GM12878 (cell line): ENCODE measurements around the gene CFLAR. TPM values are rescaled to one million over a fixed set of nuclear protein-coding genes. Genes with fewer than 3 reads are reported as not detected.
A peak's percentile ranks its signal among the peaks of the same experiment; 100 is the strongest.

Experiments
- ASH2L ChIP-seq: fragments of 300-600, 200-600 bp; sonication (generic); IDR thresholded peaks from 2 replicates; pipeline ENCODE4 v1.6.1; 2017; ENCODE audit warnings: low read depth, mild to moderate bottlenecking, borderline replicate concordance
- ATF2 ChIP-seq: IDR thresholded peaks from 2 replicates; pipeline ENCODE4 v1.6.1; 2012; ENCODE audit warnings: low read length, inconsistent platforms
- BACH1 ChIP-seq: fragments of 450-650 bp; IDR thresholded peaks from 2 replicates; pipeline ENCODE4 v1.6.1; 2017; ENCODE audit warnings: mild to moderate bottlenecking, borderline replicate concordance
- BHLHE40 ChIP-seq, 2 experiments: fragments of 450-650 bp in 1 of 2; IDR thresholded peaks; 2 replicates each; pipeline ENCODE4 v1.6.1; 2011 to 2017; ENCODE audit warnings: low read depth in 2 of 2, borderline replicate concordance in 1 of 2, improper control_type of control experiment in 1 of 2, low read length in 1 of 2, mild to moderate bottlenecking in 1 of 2
- CREM ChIP-seq: IDR thresholded peaks from 2 replicates; pipeline ENCODE4 v1.6.1; 2014; ENCODE audit warnings: antibody characterized with exemption, low read depth
- DPF2 ChIP-seq: fragments of 450-650 bp; IDR thresholded peaks from 2 replicates; pipeline ENCODE4 v1.6.1; 2017; ENCODE audit warnings: mild to moderate bottlenecking
- FOXM1 ChIP-seq: IDR thresholded peaks from 2 replicates; pipeline ENCODE4 v1.6.1; 2012; ENCODE audit warnings: low read depth, mild to moderate bottlenecking, inconsistent platforms, low read length, moderate library complexity
- HCFC1 ChIP-seq: fragments of 150-350 bp; IDR thresholded peaks from 2 replicates; pipeline ENCODE4 v1.6.1; 2014; ENCODE audit warnings: low read length
- IKZF2 ChIP-seq, 2 experiments: fragments of 450-650 bp; IDR thresholded peaks; 2 replicates each; pipeline ENCODE4 v1.6.1; 2017; ENCODE audit warnings: mild to moderate bottlenecking in 2 of 2, moderate library complexity in 2 of 2
- MAX ChIP-seq: IDR thresholded peaks from 2 replicates; pipeline ENCODE4 v1.6.1; 2012; ENCODE audit warnings: low read depth, low read length, improper control_type of control experiment
- MXI1 ChIP-seq: fragments of 150-350 bp; IDR thresholded peaks from 2 replicates; pipeline ENCODE4 v1.6.1; 2011; ENCODE audit warnings: low read depth, mild to moderate bottlenecking, inconsistent platforms, low read length, improper control_type of control experiment
- MYC ChIP-seq: IDR thresholded peaks from 2 replicates; pipeline ENCODE4 v1.6.1; 2011; ENCODE audit warnings: mild to moderate bottlenecking, low read length, moderate library complexity, inconsistent platforms; ENCODE audit not compliant: insufficient read depth, insufficient replicate concordance, insufficient read length, severe bottlenecking
- REST ChIP-seq: IDR thresholded peaks from 2 replicates; pipeline ENCODE4 v1.6.1; 2012; ENCODE audit warnings: mild to moderate bottlenecking, low read depth, low read length
- SIX5 ChIP-seq: IDR thresholded peaks from 2 replicates; pipeline ENCODE4 v1.6.1; 2011; ENCODE audit warnings: mild to moderate bottlenecking, low read depth, low read length, moderate library complexity; ENCODE audit not compliant: severe bottlenecking
- SMAD5 ChIP-seq: IDR thresholded peaks from 2 replicates; pipeline ENCODE4 v1.6.1; 2016; ENCODE audit warnings: antibody characterized with exemption, low read depth
- SUPT20H ChIP-seq: IDR thresholded peaks from 2 replicates; pipeline ENCODE4 v1.6.1; 2011; ENCODE audit warnings: low read depth, mild to moderate bottlenecking, low read length, moderate library complexity, borderline replicate concordance; ENCODE audit not compliant: control insufficient read depth
- TARDBP ChIP-seq: IDR thresholded peaks from 2 replicates; pipeline ENCODE4 v1.6.1; 2016; ENCODE audit warnings: borderline replicate concordance
- TCF12 ChIP-seq: IDR thresholded peaks from 2 replicates; pipeline ENCODE4 v1.6.1; 2011; ENCODE audit warnings: low read depth, mild to moderate bottlenecking, low read length
- TCF7 ChIP-seq: IDR thresholded peaks from 2 replicates; pipeline ENCODE4 v1.6.1; 2014; ENCODE audit warnings: antibody characterized with exemption, borderline replicate concordance
- WRNIP1 ChIP-seq: IDR thresholded peaks from 2 replicates; pipeline ENCODE4 v1.6.1; 2011; ENCODE audit warnings: low read depth, low read length, improper control_type of control experiment, borderline replicate concordance
- ZZZ3 ChIP-seq: IDR thresholded peaks from 2 replicates; pipeline ENCODE4 v1.6.1; 2011; ENCODE audit warnings: low read depth; ENCODE audit not compliant: control insufficient read depth, insufficient read length
- polyA plus RNA-seq, 11 experiments: library from polyadenylated mRNA; depleted of rRNA in 4 of 11; unstranded in 6 of 11; stranded (reverse) in 5 of 11; fragments of >200 nt; fragmentation: Nextera tagmentation in 4 of 11; fragmentation: Illumina TruSeq in 1 of 11; extraction: Ambion mirVana in 4 of 11; extraction: Trizol in 1 of 11; gene quantifications; 1 replicate in 1 of 11; 2 replicates in 10 of 11; pipeline versions ENCODE4 v1.2.1 to v1.2.3, GENCODE V29; 2011 to 2016; ENCODE audit warnings: inconsistent platforms in 2 of 11, missing spikeins in 2 of 11, low read depth in 1 of 11
- total RNA-seq, 4 experiments: library from RNA; depleted of rRNA in 3 of 4; stranded (reverse); fragments of >200 nt in 3 of 4; fragmentation: Illumina TruSeq in 1 of 4; extraction: Trizol in 1 of 4; gene quantifications; 2 replicates each; pipeline versions ENCODE4 v1.2.1 to v1.2.3, GENCODE V29; 2013 to 2021
- TF ChIP-seq, protein P1 (sequence below): fragments of 450-650 bp; IDR thresholded peaks from 2 replicates; pipeline ENCODE4 v1.6.1; 2014; ENCODE audit warnings: mild to moderate bottlenecking
- TF ChIP-seq, protein P2 (sequence below): fragments of 450-650 bp; IDR thresholded peaks from 2 replicates; pipeline ENCODE4 v1.6.1; 2017; ENCODE audit warnings: low read depth, mild to moderate bottlenecking, moderate library complexity

Gene CFLAR
- total and polyA plus RNA-seq, 10 of the 15 experiments (the other 5 are each of a cell fraction or from before 2014, with no cell fraction given) = 80.6 to 181 (median 101) TPM

GRCh38 chr2:201116959-201117734 lies 1.2 kb downstream of the CFLAR start (continued):
- TF ChIP-seq, protein P1, sequence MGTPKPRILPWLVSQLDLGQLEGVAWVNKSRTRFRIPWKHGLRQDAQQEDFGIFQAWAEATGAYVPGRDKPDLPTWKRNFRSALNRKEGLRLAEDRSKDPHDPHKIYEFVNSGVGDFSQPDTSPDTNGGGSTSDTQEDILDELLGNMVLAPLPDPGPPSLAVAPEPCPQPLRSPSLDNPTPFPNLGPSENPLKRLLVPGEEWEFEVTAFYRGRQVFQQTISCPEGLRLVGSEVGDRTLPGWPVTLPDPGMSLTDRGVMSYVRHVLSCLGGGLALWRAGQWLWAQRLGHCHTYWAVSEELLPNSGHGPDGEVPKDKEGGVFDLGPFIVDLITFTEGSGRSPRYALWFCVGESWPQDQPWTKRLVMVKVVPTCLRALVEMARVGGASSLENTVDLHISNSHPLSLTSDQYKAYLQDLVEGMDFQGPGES = no peak
- TF ChIP-seq BHLHE40 (IDR thresholded peaks at IDR 0.05; ENCODE audit: borderline replicate concordance in 1 of 2, low read depth in 2 of 2, low read length in 1 of 2) (peak in 1 of 2 experiments; percentile 21; a peak in 1 of 4 replicates), SUPT20H (no peak), SIX5 (no peak), MAX (no peak), FOXM1 (no peak), MYC (no peak), DPF2 (no peak), REST (no peak), CREM (no peak), IKZF2 (IDR thresholded peaks at IDR 0.05) (peak; percentile 73 to 77), TCF12 (no peak), ZZZ3 (no peak), ASH2L (no peak), SMAD5 (no peak), ATF2 (no peak), MXI1 (peak; percentile 61), WRNIP1 (no peak), TCF7 (no peak), BACH1 (no peak), TARDBP (no peak), HCFC1 (no peak)
- TF ChIP-seq, protein P2, sequence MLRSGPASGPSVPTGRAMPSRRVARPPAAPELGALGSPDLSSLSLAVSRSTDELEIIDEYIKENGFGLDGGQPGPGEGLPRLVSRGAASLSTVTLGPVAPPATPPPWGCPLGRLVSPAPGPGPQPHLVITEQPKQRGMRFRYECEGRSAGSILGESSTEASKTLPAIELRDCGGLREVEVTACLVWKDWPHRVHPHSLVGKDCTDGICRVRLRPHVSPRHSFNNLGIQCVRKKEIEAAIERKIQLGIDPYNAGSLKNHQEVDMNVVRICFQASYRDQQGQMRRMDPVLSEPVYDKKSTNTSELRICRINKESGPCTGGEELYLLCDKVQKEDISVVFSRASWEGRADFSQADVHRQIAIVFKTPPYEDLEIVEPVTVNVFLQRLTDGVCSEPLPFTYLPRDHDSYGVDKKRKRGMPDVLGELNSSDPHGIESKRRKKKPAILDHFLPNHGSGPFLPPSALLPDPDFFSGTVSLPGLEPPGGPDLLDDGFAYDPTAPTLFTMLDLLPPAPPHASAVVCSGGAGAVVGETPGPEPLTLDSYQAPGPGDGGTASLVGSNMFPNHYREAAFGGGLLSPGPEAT = no peak; the same call in 1 of the 2 replicates
